ENCODE measurements around the gene LRIG1.

- no peak for TF ChIP-seq CEBPB (IDR thresholded peaks at IDR 0.05; ENCODE audit: low read depth, low read length)
- TF ChIP-seq CTCF (IDR thresholded peaks at IDR 0.05; ENCODE audit: control extremely low read depth in 1 of 3, insufficient read depth in 1 of 3, low read depth in 1 of 3, low read length in 3 of 3): no peak
- no peak for TF ChIP-seq YY1 (IDR thresholded peaks at IDR 0.05; ENCODE audit: low read depth, low read length)
- TF ChIP-seq EZH2 (IDR thresholded peaks at IDR 0.05; ENCODE audit: low read depth, low read length, severe bottlenecking): no peak
- no peak for TF ChIP-seq SIX5 (IDR thresholded peaks at IDR 0.05; ENCODE audit: low read depth, low read length)
These were observed 84.9 kb downstream of the LRIG1 start for GRCh38 chr3:66415867-66416428.
